Raji (cell line): ENCODE results near the gene PDZD4.
A peak's percentile ranks its signal among the peaks of the same experiment; 100 is the strongest.

Experiments used
- POLR2A ChIP-seq: IDR thresholded peaks from 2 replicates; pipeline ENCODE4 v1.6.1; 2011; ENCODE audit warnings: low read depth, low read length, control low read depth; ENCODE audit not compliant: insufficient read depth

Gene PDZD4

GRCh38 chrX:153794018-153794896, 36.1 kb downstream of the PDZD4 start, which contains the start of the genes IDH3G and SSR4:
TSS of gene IDH3G (minus strand) at chrX:153794375. CDS start at chrX:153794326, 49 bp downstream.
TSS of gene SSR4 (plus strand) at chrX:153794668. CDS start at chrX:153794688, 20 bp downstream.
- TF ChIP-seq POLR2A = peak; percentile 61

DNA sequence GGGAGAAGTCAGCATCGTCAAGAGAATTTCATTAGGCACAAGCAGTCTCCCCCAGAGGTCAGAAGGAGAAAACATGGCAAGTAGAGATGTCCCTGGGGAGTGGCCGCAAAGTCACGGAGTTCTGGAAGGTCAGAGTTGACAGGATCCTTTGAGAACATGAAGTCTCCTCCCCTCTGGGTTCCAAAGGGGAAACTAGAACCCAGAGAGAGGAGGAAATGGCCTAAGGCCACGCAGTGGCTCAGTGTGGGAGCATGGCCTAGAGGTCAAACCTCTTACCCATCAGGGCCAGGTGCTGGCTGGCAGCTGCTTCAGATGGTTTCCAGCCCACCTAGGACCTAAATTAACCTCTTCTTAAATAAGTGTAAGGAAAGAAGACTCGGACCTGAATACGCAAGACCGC, 37.1 kb downstream of the PDZD4 start:
- TF ChIP-seq POLR2A = no peak

DNA sequence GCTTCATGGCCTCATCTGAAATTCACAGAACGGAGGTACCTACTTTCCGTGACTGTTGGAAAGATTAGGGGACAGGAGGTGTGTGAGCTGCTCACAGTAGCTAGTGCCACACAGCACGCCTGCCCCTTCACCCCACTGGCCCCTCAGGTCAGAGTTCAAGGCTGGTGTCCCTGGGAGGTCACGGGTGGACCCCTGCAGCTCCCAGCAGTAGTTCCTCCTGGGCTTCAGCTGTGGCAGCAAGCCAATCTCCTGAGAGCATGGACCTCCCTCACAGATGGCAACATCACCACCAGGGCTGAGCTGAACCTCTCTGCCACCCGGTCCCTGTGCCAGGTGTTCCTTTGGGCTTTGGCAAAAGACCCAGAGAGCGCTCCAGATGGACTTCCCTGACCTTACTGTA, 38.0 kb downstream of the PDZD4 start:
- no peak for TF ChIP-seq POLR2A

GRCh38 chrX:153791104-153791852, 39.1 kb downstream of the PDZD4 start:
- no peak for TF ChIP-seq POLR2A

GRCh38 chrX:153789654-153790053, 40.7 kb downstream of the PDZD4 start:
- TF ChIP-seq POLR2A = no peak

- no peak for TF ChIP-seq POLR2A
Measured at GRCh38 chrX:153786669-153787068, 43.7 kb downstream of the PDZD4 start.

- no peak for TF ChIP-seq POLR2A
Measured at GRCh38 chrX:153784325-153784967, 45.9 kb downstream of the PDZD4 start.

DNA sequence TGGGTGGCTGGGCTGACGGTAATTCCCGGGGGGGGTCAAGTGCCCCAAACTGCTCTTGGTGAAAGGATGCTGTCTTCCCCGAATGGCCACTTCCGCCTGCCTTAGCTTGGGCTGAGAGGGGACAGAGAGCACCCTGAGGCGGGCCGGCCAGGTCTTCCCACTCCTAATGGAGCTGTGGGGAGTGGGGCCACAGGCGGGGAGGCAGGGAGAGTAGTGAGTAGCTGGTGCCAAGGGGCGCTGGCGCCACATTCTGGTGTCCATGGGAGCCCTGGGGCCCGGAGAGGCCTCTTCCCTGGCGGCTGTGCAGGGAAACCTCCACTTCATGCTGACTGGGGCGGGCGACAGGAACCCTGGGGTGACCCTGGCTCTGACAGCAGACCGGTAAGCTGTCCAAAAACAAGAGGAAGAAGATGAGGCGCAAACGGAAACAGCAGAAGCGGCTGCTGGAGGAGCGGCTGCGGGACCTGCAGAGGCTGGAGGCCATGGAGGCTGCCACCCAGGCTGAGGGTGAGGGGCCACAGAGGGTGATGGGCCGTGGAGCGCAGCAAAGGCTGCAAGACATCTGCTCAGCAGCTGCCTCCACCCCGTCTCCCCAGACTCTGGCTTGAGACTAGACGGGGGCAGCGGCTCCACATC, 46.8 kb downstream of the PDZD4 start:
- TF ChIP-seq POLR2A = no peak

DNA sequence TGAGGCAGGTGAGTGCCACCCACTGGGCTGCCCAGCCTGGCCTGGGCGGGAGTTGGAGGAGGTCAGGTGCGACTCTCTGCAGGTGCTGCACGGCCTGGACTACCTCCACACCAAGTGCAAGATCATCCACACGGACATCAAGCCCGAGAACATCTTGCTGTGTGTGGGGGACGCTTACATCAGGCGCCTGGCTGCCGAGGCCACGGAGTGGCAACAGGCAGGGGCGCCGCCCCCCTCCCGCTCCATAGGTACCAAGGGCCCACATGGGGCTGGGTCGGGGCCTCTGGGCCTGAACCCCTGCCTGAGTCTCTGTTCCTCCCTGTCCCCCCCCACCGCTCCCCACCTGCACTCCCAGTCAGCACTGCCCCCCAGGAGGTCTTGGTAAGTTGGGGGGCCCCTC, 47.5 kb downstream of the PDZD4 start:
- no peak for TF ChIP-seq POLR2A

- TF ChIP-seq POLR2A = no peak
Measured at GRCh38 chrX:153782313-153782712, 48.0 kb downstream of the PDZD4 start.

DNA sequence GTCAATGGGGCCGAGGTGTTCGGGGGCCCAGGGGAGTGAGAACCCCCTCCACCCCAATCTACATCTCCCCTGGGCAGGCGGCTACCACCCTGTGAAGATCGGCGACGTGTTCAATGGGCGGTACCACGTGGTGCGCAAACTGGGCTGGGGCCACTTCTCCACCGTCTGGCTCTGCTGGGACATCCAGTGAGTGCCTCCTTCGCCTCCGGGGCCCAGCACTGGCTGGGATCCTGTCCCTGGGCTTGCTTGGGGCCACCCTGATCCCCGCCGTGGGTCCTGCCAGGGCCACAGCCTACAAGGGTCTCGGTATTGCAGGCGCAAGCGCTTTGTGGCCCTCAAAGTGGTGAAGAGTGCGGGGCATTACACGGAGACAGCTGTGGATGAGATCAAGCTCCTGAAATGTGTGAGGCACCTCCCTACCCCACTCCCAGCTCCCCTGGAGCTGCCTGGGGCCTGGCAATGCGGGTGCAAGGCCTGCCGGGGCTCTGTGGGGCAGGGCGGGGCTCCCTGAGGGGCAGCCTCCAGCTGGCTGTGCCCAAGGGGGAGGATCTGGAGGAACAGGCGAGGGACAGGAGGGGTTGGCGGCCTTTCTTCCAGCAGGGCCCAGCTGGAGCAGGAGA, 48.8 kb downstream of the PDZD4 start:
- no peak for TF ChIP-seq POLR2A

GRCh38 chrX:153780678-153781427, 49.5 kb downstream of the PDZD4 start, which contains the start of gene SRPK3:
TSS of gene SRPK3 (plus strand) at chrX:153781041. CDS start at chrX:153781087, 46 bp downstream.
- TF ChIP-seq POLR2A = no peak

DNA sequence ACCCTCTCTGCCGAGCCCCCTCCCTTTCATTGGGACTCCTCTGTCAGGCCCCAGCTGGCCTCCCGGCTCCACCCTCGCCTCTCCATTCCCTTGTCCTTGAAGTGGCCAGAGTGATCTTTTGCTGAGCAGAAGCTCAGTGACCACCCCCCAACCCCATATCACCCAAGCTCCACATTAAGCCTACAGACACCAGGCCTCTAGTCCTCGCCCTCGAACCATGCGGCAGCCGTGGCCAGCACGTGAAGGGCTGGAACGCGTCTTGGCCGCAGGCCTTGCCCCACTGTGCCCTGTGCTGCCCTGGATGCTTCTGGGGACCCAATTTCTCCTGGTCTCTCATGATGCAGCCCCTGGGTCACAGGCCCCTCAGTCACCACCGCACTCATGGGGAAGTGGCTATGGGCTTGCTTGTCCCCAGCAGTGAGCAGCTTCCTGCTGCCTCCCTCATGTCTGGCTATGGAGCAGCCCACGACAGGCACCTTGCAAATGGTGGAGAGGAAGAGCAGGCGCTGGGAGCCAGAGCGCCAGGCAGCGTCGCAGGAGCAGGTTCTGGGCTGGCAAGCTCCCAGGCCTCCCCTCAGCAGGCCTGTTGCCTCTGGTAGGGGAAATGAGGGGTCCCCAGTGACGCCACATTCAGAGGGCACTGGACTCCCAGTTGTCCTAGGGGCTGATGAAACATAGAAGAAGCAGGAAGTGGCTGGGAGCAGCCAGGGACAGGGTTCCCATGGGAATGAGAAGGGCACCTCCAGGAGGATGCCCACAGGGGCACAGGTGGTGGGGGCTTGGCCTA, 50.3 kb downstream of the PDZD4 start:
- no peak for TF ChIP-seq POLR2A
